HG03045 (cell line): ENCODE measurements around the gene LRRTM4.

Source experiments
- ATAC-seq: cut with Tn5 transposase; IDR thresholded peaks from one replicate; pipeline ENCODE4 v1.9.1; 2021; ENCODE audit warnings: mild to moderate bottlenecking, moderate library complexity; ENCODE audit not compliant: unreplicated experiment

The LRRTM4 gene

GRCh38 chr2:77479395-77479794 is 42.8 kb downstream of the LRRTM4 start:
- no peak for ATAC-seq

- ATAC-seq = no peak
Observed at GRCh38 chr2:77470096-77470495, 52.1 kb downstream of the LRRTM4 start.

GRCh38 chr2:77469106-77469505 is 53.1 kb downstream of the LRRTM4 start:
- ATAC-seq = no peak

- no peak for ATAC-seq
Observed at GRCh38 chr2:77459840-77460239, 62.3 kb downstream of the LRRTM4 start.

- no peak for ATAC-seq
Observed at GRCh38 chr2:77458216-77458615, 64.0 kb downstream of the LRRTM4 start.

- no peak for ATAC-seq
Observed at GRCh38 chr2:77457665-77458064, 64.5 kb downstream of the LRRTM4 start.

- ATAC-seq = no peak
Observed at GRCh38 chr2:77443076-77443475, 79.1 kb downstream of the LRRTM4 start.

- ATAC-seq = no peak
Observed at GRCh38 chr2:77434880-77435279, 87.3 kb downstream of the LRRTM4 start.

- ATAC-seq = no peak
Observed at GRCh38 chr2:77428946-77429345, 93.2 kb downstream of the LRRTM4 start.

- ATAC-seq = no peak
Observed at GRCh38 chr2:77421971-77422370, 100.2 kb downstream of the LRRTM4 start.

- no peak for ATAC-seq
Observed at GRCh38 chr2:77418537-77418936, 103.6 kb downstream of the LRRTM4 start.

- no peak for ATAC-seq
Observed at GRCh38 chr2:77404189-77404588, 118.0 kb downstream of the LRRTM4 start.

GRCh38 chr2:77398970-77399600 is 123.1 kb downstream of the LRRTM4 start:
- ATAC-seq = no peak

GRCh38 chr2:77397763-77398162 is 124.4 kb downstream of the LRRTM4 start:
- ATAC-seq = no peak

GRCh38 chr2:77395011-77395410 is 127.2 kb downstream of the LRRTM4 start:
- ATAC-seq = no peak

GRCh38 chr2:77391119-77391518 is 131.1 kb downstream of the LRRTM4 start:
- no peak for ATAC-seq

GRCh38 chr2:77387324-77387723 is 134.9 kb downstream of the LRRTM4 start:
- no peak for ATAC-seq

- ATAC-seq = no peak
Observed at GRCh38 chr2:77372636-77373035, 149.5 kb downstream of the LRRTM4 start.

- no peak for ATAC-seq
Observed at GRCh38 chr2:77370511-77370910, 151.7 kb downstream of the LRRTM4 start.

GRCh38 chr2:77363277-77363676 is 158.9 kb downstream of the LRRTM4 start:
- ATAC-seq = no peak

- no peak for ATAC-seq
Observed at GRCh38 chr2:77348821-77349220, 173.4 kb downstream of the LRRTM4 start.

- ATAC-seq = no peak
Observed at GRCh38 chr2:77336013-77336412, 186.2 kb downstream of the LRRTM4 start.
